CD4-positive, alpha-beta T cell treated with Interleukin-17A for 1 hour (primary cell): Measurements from ENCODE around the gene ATP8A2.

ENCODE experiments used
- DNase-seq: peaks from one replicate; pipeline ENCODE4 v3.0.0-alpha.2; 2020

ATP8A2 gene

DNA sequence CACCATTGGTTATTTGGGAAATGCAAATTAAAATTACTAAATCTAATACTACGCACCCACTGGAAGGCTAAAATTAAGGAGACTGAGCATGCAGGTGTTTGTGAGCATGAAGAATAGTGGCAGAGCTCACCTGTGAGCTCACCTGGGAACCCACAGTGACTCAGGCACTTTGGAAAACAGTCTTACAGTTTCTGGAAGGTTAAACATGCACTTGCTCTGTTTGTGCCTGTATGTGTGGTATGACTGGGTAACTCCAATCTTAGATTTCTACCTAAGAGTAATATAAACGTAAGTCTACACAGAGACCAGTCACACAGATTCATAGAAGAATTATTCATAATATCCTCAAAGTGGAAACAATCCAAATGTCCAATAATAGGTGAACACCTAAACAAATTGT is 318.8 kb downstream of the ATP8A2 start:
- no peak for DNase-seq

DNA sequence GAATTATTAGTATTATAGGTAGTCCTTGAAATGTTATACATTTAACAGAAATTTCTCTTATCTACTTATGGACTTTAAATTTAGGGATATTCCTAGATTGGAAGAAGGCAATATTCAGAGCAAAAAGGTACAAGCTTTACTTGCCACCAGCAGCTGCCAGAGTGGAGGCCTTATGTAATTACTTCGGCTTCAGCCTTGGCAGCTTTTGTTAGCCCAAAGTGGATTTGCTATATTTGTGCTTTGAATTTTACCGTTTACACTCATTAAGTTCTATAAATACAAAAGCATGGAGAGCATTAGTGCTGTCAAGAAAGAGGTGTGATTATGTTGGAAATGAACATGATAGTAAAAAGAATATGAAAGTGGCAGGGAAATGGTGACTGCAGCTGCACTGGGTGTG is 319.9 kb downstream of the ATP8A2 start:
- no peak for DNase-seq

DNA sequence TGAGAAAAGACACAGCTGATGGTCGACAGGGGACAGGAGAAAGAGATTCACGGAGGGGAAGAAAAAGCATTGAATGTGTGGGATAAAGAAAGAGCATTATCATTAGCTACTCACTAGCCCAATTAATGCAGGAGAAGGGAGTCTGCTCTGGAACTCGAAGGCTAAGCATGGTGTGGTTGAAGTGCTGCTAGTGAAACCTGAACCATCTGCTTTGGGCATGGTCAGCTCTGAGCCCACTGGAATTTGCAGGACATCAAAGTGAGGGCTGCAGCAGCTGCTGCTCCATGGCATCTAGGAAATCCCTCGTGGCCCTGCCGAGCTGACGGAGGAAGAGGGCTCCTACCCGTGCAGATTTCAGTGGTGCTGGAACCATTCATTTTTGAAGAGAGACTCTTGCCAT is 320.3 kb downstream of the ATP8A2 start:
- no peak for DNase-seq

DNA sequence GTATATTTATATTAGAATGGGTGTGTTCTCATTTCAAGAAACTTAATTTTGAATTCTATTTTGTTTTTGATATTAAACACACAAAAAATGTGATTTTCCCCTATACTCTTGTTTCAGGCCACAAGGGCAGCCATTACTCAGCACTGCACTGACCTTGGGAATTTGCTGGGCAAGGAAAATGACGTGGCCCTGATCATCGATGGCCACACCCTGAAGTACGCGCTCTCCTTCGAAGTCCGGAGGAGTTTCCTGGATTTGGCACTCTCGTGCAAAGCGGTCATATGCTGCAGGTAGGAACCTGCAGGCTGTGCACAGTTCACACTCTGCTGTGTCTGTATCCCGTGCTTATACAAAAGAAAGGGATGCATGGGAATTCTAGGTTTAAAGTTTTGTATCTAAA is 327.3 kb downstream of the ATP8A2 start:
- no peak for DNase-seq

DNA sequence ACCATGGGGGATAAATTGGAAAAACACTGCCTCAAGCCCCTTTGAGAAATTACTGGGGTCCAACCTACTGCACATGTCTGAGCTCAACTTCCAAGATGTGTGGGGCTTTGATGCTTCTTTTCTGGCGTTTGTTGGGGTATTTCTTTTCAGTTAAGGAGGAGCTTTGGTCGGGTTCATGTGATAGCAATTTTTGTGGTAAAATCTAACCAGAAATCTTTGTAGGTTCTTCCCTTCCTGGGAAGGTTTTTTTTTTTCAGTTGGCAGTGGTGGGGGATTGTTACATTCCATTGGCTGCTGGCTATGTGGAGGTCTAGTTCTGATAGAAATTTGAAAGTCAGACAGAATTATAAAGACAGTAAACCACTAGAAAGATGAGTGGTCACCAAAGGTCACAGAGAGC is 327.8 kb downstream of the ATP8A2 start:
- no peak for DNase-seq

DNA sequence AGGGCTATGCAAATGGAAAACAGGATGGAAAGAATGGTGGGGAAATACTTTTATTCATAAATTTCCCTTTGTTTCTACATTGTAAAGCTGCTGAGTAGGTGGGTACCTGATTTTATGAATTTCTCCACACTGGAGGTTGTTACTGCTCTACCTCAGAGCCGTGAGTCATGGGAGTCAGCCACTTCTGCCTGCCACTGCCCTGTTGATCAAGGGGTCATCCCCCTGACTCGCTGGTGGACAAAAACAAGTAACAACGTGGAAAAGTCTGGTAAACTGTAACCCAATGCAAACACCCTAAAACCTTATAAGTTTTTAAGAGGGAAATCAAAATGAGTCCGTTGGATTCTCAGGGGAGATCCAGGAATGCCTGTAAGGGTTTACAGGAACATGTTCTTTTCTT is 329.5 kb downstream of the ATP8A2 start:
- no peak for DNase-seq

DNA sequence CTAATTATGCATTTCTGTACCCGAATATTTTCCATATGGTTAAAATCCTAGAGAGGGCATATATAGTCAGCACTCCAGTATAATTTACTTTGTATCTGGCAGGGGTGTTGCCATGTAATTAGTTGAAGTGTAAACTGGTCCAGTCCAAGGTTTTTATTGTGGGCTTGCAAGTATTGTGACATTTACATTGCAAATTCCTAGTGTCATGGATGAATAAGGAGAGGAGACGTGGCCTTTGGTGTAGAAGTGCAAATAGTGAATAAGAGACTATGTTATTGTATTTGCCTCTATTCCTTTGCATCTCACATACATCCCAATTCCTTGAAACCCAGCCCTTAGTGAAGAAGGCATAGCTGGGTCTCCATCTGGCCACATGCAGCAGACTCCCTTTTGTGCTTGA is 330.6 kb downstream of the ATP8A2 start:
- no peak for DNase-seq

DNA sequence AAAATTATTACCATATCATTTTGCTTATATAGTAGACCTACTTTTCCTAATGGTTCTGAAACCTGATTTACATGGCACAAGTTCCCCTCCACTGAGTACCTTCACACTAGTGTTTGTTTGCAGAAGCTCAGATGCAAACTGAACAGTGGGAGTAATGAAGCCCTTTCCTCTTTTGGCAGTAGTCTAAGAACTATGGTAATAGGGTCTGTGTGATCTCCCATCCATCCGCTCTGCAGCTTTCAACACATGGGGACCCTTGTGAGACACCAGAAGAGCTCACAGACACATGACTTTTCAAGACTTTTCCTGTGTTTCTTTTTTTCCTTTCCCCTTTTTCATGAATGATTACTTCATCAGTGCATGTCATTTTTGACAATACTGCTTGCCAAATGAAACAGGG is 336.0 kb downstream of the ATP8A2 start:
- no peak for DNase-seq

DNA sequence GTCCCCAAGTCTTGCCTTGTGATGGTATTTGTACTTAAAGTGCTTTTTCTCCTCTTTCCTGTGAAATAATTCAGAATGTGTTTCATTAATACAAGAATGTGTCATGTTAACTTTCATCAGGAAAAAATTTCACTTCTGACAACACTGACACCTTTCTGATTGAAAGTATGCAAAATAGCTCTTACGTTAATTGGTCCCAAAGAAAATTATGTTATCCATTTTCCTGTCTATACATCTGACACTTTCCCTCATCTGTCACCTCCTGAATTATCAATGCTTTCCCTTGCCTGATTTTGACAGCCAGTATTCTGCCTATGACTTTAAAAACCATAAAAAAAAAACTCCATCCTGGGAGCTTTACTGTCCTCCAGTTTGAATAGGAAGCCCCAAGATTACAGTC is 336.5 kb downstream of the ATP8A2 start:
- no peak for DNase-seq

DNA sequence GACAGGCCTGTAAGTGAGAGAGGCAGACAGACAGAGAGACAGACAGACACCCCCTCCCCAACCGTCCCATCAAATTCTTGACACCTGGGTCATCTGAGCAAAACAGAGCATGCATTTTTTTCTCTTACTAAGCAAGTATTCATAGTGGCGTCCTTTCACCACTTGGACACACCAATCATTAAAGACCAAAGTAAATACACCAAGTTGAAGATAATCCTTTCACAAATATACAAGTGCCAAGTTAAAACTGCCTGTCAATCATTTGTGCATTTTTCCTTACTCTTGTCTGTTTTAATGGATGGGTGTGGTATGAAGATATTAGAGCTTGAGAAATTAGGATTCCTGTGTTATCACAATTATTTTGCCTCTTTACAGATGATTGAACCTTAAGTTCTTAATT is 337.3 kb downstream of the ATP8A2 start:
- no peak for DNase-seq

DNA sequence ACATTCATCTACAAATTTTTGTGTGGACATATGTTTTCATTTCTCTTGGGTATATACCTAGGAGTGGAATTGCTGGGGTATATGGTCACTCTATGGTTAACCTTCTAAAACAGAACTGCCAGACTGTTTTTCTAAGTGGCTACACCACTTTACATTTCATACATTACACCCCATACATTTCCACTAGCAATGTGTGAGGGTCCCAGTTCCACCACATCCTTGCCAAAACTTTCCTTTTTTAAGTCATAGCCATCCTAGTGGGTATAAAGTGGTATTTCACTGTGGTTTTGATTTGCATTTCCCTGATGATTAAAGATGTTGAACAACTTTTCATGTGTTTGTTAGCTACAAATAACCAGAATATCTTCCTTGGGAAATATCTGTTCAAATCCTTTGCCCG is 344.0 kb downstream of the ATP8A2 start:
- no peak for DNase-seq

DNA sequence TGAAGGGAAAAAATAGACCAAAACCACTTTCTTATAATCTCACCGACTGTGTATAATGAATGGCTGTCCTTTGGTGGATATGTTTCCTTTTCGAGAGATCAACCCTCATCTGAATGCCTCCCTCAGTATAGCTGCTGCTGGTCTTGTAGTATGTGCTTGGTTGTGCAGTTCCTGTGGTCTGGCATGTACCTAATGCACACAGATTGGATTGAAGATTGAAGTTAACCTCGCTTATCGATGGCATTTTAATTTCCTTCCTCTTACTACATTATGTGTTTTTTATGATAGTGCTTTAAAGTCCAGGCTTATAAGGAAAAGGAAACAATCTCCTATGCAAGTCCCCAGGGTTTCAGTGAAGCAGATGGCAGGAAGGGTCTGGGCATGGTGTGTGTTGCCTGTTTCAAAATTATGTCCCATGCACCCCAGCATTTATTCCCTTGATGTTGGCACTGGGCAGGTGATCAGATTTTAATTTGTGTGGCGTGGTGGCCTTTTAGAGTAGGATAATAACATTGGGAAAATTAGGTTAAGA is 346.0 kb downstream of the ATP8A2 start:
- DNase-seq, result no peak

DNA sequence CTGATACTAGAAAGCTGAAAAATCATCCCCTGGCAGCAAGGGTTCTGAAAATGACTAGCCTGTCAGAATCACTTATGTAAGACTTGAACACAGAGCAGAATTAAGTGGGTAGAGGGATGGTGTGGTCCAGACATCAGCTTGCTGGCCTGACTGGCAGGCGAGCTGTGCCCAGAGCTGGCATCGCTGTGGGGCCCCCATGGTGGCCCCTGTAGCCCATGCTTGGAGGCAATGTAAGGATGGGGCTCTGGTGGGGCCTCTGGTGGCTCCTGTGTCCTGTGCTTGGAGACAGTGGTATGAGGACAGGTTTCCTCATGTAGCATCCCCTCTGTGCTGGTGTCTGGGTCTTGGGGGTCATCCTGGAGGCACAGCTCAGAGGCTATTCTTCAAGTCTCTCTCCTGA is 347.9 kb downstream of the ATP8A2 start:
- DNase-seq, result no peak

DNA sequence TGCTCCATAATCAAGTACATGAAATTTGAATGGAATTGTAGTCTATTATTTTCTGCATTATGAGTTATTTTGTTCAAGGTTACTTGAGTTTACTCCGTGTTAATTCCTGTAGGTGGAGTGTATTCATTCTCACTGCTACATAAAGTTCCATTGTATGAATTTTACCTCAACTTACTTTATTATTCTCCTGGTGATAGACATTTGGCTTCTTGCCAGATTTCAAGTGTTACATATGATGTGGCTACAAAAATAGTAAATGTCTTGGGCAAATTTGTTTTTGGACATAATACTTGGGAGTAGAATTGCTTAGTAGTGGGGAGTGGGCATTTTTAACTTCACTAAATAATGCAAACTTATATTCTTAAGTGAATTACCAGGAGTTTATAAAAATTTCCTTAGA is 351.1 kb downstream of the ATP8A2 start:
- DNase-seq, result no peak

DNA sequence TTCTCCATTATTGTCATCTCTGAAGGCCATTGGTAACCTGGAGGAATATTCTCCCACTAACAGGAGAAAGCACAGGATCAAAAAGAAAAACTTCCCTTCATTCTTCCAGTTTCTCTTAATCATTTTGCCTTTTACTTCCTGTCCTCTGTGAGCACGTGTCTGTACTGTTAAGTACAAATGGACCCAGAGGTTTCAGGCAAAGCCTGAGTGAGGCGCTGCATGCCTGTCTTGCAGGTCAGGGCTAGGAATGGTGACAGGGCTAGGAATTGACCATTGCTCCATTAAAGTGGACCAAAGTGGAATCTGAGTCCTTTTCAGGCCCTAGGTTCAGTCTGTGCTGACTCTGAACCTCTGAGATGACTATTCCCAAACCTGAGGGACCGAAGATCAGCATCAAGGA is 353.3 kb downstream of the ATP8A2 start:
- no peak for DNase-seq

DNA sequence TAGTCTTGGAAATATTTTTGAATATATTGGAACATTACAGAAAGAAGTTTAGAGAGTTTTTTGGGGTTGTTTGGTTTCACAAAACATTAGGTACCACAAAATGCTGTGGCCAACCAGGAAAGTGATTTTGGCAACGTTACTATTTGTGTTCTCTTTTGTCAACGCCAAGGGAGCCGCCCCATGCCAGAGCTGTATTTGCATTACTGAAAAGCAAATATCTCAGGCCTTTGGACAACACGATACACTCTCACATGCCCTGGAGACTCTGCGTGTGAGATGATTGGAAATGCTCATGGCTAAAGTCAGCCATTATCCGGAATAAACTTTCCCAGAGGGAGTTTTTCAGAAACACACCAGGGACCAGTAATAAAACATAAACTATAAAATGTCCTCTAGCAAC is 355.5 kb downstream of the ATP8A2 start:
- no peak for DNase-seq

DNA sequence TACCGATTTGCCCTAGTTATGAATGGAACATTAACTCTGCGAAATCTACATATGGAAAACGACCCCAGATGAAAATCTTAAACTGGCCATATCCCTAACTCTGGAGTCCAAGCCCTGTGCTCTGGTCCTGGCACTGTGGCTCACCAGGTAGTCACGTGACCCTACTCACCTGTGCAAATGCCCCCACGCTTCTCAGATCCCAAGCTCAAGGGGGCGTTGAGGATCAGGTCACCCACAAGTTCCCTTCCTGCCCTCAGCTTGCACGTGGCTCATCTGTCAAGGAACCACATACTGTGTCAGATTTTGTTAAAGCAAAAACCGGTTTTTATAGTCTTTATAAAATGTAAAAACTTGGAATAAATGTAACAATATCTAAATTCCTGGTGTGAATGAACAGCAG is 356.0 kb downstream of the ATP8A2 start:
- DNase-seq, result no peak

DNA sequence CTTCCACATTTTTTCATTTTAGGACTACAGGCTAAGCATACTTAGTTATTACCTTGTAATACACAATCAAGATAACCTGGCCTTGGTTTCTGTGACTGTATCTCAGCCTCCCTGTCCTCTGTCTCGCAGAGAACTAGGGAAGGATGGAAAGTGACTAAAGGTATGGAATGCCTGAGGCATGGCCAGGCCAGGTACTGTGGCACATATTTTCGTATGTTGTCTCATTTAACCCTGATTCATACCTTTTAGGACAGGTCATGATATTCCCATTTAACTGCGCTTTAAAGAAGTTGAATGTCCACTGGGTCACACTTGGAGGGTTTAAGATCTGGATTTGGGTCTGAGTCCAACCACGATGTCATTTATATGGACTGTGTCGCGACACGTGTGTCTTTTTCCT is 357.4 kb downstream of the ATP8A2 start:
- DNase-seq, result no peak

DNA sequence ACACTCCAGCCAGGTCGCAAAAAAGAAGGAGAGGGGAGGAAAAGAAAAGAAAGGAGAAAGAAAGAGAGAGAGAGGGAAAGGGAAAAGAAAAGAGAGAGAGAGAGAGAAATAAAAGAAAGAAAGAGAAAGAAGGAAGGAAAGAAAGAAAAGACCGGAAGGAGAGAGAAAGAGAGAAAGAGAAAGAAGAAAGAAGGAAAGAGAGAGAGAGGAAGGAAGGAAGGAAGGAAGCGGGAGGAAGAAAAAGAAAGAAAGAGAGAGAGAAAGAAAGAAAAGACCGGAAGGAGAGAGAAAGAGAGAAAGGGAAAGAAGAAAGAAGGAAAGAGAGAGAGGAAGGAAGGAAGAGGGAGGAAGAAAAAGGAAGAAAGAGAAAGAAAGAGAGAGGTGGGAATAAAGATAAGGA is 359.3 kb downstream of the ATP8A2 start:
- DNase-seq, result no peak

DNA sequence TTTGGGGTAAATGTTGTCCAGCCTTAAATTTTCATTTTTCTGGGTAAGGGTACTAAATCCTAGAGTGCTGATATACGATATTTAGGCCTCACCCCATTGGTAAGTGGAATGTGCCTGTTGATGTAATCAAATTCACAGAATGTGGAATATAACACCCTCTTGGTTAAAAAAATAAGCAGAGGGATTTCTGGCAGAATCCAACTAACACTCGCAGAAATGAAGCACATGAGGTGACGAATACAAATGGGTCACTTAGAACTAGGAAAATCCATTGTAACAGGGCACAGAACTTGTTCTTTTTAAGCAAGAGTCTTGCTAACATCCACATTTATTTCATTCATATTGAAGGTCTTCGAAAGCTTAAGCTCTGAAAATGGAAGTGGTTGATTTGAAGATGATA is 359.8 kb downstream of the ATP8A2 start:
- no peak for DNase-seq

DNA sequence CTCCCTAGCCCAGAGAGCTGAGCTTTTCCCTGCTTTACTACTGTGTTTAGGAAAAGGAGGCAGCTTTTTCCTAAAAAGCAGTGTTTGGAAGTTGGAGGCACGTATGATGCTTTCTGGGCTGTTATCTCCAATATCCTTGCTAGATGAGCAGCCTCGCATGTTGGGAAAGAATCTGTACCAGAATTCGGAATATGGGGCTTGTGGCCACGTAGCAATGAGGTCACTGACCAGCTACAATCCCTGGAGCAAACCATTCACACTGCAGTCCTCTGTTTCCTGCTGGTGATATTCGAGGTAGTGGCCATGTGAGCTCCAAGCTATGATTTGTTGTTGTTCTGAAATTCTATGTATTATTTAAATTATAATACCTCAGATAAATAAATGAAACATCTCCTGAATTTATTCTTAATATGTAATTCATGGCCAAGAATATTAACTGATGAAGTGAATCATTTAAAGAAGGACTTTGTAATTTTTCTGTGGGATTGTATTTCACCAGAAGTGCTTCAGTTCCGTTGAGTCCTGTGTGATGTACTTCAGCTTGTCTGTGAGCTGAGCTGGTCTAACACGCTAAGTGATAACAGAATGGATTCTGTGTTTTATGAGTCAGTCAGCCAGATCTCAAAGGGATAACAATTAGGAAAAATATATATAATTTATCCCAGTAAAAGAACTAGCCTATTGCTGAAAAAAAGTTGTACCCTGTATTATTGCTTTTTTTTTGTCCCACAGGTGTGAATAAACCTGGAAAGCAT is 360.5 kb downstream of the ATP8A2 start:
- DNase-seq, result no peak

DNA sequence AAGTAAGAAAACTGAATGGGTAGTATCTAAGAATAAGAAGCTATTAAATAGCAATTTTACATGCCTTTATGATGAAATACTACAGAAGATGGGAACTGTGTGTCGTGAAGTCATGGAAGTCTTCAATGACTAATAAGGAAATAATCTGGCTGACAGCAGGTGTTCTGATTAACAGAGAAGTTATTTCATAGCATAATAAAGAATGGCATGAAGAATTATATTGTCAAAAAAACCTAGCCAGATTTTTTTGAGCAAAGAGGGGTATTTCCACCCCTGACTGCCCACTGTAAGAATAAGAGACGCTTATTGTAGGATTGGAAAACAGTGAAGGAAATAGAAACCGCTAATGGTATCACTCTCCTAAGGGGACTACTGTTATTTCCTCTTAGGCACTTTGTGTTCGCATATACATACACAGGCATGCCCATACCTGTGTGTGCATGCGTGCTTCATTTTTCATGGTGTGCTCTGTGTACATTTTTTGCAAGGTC is 361.3 kb downstream of the ATP8A2 start:
- no peak for DNase-seq

DNA sequence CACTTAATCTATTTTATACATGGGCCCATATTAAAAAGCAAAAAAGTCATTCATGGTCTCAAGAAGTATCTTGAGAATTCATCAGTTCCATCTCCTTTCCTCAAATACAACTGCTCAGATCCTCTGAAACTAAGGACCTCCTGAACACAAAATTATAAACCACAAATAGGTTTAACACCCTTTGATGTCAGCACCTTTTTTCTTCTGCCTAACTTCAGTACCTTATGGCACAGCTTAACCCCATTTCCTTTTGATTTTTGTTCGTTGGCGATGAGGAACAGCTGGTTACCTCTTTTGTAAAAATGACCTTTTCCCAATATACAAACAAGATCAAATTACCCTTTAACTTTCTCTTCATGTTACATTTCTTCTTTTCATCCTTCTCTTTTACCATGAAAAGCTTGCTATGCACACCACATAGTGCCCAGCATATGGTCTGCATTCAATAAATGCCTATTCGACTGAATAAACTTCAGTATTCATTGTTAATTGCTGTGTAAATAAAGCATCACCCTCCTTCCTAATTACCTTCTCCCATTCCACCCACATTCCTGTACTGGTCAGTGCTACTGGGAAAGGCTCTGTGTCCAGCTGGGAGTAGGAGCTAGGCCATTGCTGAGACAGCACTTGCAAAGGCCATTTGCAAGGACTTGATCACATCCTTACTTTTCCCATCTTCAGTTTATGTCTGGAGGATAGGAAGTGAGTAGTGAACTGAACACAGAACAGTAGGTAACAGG is 362.1 kb downstream of the ATP8A2 start:
- no peak for DNase-seq
